Activated effector memory CD4-positive, alpha-beta T cell treated with Interleukin-2 at 50 U/mL for 16 hours (primary cell): ENCODE measurements around the gene MTFP1.
"Not testable (repeated sequence)": the region's sequence is repeated elsewhere in the genome, so short reads cannot be mapped to it uniquely, and the experiment has no call there.

ENCODE experiments used
- DNase-seq: peaks from one replicate; pipeline ENCODE4 v3.0.0-alpha.2; 2020

MTFP1 gene

GRCh38 chr22:30427871-30428270, 2.3 kb downstream of the MTFP1 start:
- DNase-seq: no peak

- no peak for DNase-seq
These were observed 4.3 kb downstream of the MTFP1 start for GRCh38 chr22:30429887-30430286.

- no peak for DNase-seq
These were observed 5.4 kb downstream of the MTFP1 start for GRCh38 chr22:30430933-30431332.

GRCh38 chr22:30432096-30432495, 6.5 kb downstream of the MTFP1 start:
- DNase-seq: no peak

- DNase-seq: no peak
These were observed 7.0 kb downstream of the MTFP1 start for GRCh38 chr22:30432520-30432919.

GRCh38 chr22:30433227-30433626, 7.7 kb downstream of the MTFP1 start:
- no peak for DNase-seq

GRCh38 chr22:30433773-30434172, 8.2 kb downstream of the MTFP1 start:
- DNase-seq: no peak

- no peak for DNase-seq
These were observed 9.3 kb downstream of the MTFP1 start for GRCh38 chr22:30434843-30435242.

- peak; percentile 75 for DNase-seq
These were observed 10.1 kb downstream of the MTFP1 start for GRCh38 chr22:30435674-30436126.

- DNase-seq: no peak
These were observed 10.6 kb downstream of the MTFP1 start for GRCh38 chr22:30436196-30436595.

- no peak for DNase-seq
These were observed 13.0 kb downstream of the MTFP1 start for GRCh38 chr22:30438559-30438958.

- DNase-seq: no peak
These were observed 13.7 kb downstream of the MTFP1 start for GRCh38 chr22:30439226-30439625.

- no peak for DNase-seq
These were observed 14.3 kb downstream of the MTFP1 start for GRCh38 chr22:30439836-30440235.

GRCh38 chr22:30441088-30441487, 15.5 kb downstream of the MTFP1 start:
- DNase-seq: no peak

- DNase-seq: peak; percentile 16
These were observed 19.3 kb downstream of the MTFP1 start for GRCh38 chr22:30444632-30445437.

GRCh38 chr22:30445438-30446145, 20.0 kb downstream of the MTFP1 start:
- no peak for DNase-seq

- DNase-seq: no peak
These were observed 22.1 kb downstream of the MTFP1 start for GRCh38 chr22:30447656-30448055.

GRCh38 chr22:30451488-30451887, 25.9 kb downstream of the MTFP1 start:
- DNase-seq: not testable (repeated sequence)

GRCh38 chr22:30452861-30453260, 27.3 kb downstream of the MTFP1 start:
- no peak for DNase-seq

GRCh38 chr22:30453731-30454510, 28.4 kb downstream of the MTFP1 start:
- no peak for DNase-seq

GRCh38 chr22:30455075-30455840, 29.7 kb downstream of the MTFP1 start:
- no peak for DNase-seq

GRCh38 chr22:30457981-30458380, 32.4 kb downstream of the MTFP1 start:
- no peak for DNase-seq
